HepG2 (cell line): Measurements from ENCODE around the gene FHIT. TPM values are rescaled to one million over a fixed set of nuclear protein-coding genes. Genes with fewer than 3 reads are reported as not detected.

Experiments
- ATAC-seq: fragments of 200-7000 bp; cut with Tn5 transposase; 3 replicates; pipeline ENCODE4 v1.9.1; 2020; ENCODE audit warnings: mild to moderate bottlenecking, moderate library complexity
- BruUV-seq: library from RNA; stranded (reverse); fragments of 400-500 nt; replicated peaks from 2 replicates; lab custom pipeline; 2021; lab: Mats Ljungman, UMichigan
- CTCF ChIA-PET: fragments of 300-600 bp; formaldehyde crosslinking; extraction: SDS; loops from one replicate; lab custom pipeline; 2021; ENCODE audit warnings: low total read pairs, inconsistent platforms, low intra/inter-chr PET ratio; lab: Yijun Ruan, JAX
- POLR2A ChIA-PET: fragments of 350-600 bp; sonication (Branson Sonifier 250); formaldehyde crosslinking; loops from one replicate; lab custom pipeline; 2020; ENCODE audit warnings: antibody characterized with exemption, inconsistent platforms; lab: Yijun Ruan, JAX
- DNase-seq: peaks from one replicate; pipeline ENCODE4 v3.0.0-alpha.2; 2015; ENCODE audit warnings: low spot score
- FAIRE-seq: peaks from 3 replicates; lab custom pipeline; 2011; peaks lifted over from hg19 to GRCh38; lab: Jason Lieb, UNC
- H2AFZ ChIP-seq: one replicate; pipeline ENCODE4 v1.6.1; 2011; ENCODE audit warnings: low read length, inconsistent platforms
- H3K27ac ChIP-seq: fragments of 300-600 bp; 3 replicates; pipeline ENCODE4 v1.8.0; 2011; ENCODE audit warnings: mixed run types, mild to moderate bottlenecking, mixed read lengths, low read length, inconsistent platforms; ENCODE audit not compliant: insufficient read depth; ENCODE audit errors: extremely low read length
- H3K27me3 ChIP-seq, 2 experiments: fragments of 200-600 bp in 1 of 2; 2 replicates in 1 of 2; 3 replicates in 1 of 2; pipeline versions ENCODE4 v1.6.0 to v1.8.0; 2011; ENCODE audit warnings: low read length in 2 of 2, mild to moderate bottlenecking in 2 of 2, moderate library complexity in 2 of 2, inconsistent platforms in 1 of 2; ENCODE audit not compliant: insufficient read depth in 2 of 2, control insufficient read depth in 1 of 2
- H3K36me3 ChIP-seq, 2 experiments: fragments of 200-600 bp in 1 of 2; replicated peaks in 1 of 2; 2 replicates in 1 of 2; 3 replicates in 1 of 2; pipeline versions ENCODE4 v1.5.1 to v1.8.0; 2011; ENCODE audit warnings: low read length in 2 of 2, inconsistent platforms in 1 of 2; ENCODE audit not compliant: insufficient read depth in 2 of 2, control insufficient read depth in 1 of 2
- H3K4me1 ChIP-seq: 2 replicates; pipeline ENCODE4 v1.5.1; 2012; ENCODE audit warnings: low read length, inconsistent platforms; ENCODE audit not compliant: insufficient read depth
- H3K4me2 ChIP-seq: 2 replicates; pipeline ENCODE4 v1.6.0; 2011; ENCODE audit warnings: low read depth, low read length, inconsistent platforms
- H3K4me3 ChIP-seq, 3 experiments: fragments of 200-600 bp in 1 of 3; sonication (generic), shearing (Covaris generic) in 1 of 3; replicated peaks in 1 of 3; 2 replicates each; pipeline ENCODE4 v1.5.1; 2011 to 2016; ENCODE audit warnings: low read length in 3 of 3, inconsistent platforms in 2 of 3, low read depth in 2 of 3, mild to moderate bottlenecking in 2 of 3, control low read depth in 1 of 3, mixed read lengths in 1 of 3; ENCODE audit not compliant: insufficient read depth in 1 of 3
- H3K79me2 ChIP-seq: one replicate; pipeline ENCODE4 v1.6.1; 2011; ENCODE audit warnings: low read length, inconsistent platforms; ENCODE audit not compliant: insufficient read depth
- H3K9ac ChIP-seq: 2 replicates; pipeline ENCODE4 v1.6.0; 2011; ENCODE audit warnings: mild to moderate bottlenecking, low read depth, low read length, inconsistent platforms; ENCODE audit not compliant: insufficient read depth
- H3K9me3 ChIP-seq: 2 replicates; pipeline ENCODE4 v1.5.1; 2012; ENCODE audit warnings: mild to moderate bottlenecking, low read length
- H4K20me1 ChIP-seq: 2 replicates; pipeline ENCODE4 v1.6.0; 2011; ENCODE audit warnings: inconsistent platforms, mild to moderate bottlenecking, low read length, moderate library complexity; ENCODE audit not compliant: insufficient read depth
- ATF4 ChIP-seq, 2 experiments: fragments of 450-650 bp in 1 of 2; sonication (generic) in 1 of 2; formaldehyde crosslinking; IDR thresholded peaks; 2 replicates each; pipeline versions ENCODE4 v1.5.0 to v1.8.0; 2020 to 2022; ENCODE audit warnings: mild to moderate bottlenecking in 1 of 2, missing genetic modification reagents in 1 of 2
- ATF6 ChIP-seq: sonication (generic); formaldehyde crosslinking; conservative IDR thresholded peaks from 2 replicates; pipeline ENCODE4 v1.4.0; 2020; ENCODE audit warnings: missing genetic modification reagents
- ELK4 ChIP-seq: sonication (generic); formaldehyde crosslinking; IDR thresholded peaks from 2 replicates; pipeline ENCODE4 v1.9.0; 2021; ENCODE audit warnings: missing genetic modification reagents, borderline replicate concordance
- ERF ChIP-seq: IDR thresholded peaks from 2 replicates; pipeline ENCODE4 v1.6.1; 2018; ENCODE audit warnings: missing biosample characterization, missing genetic modification reagents
- KLF13 ChIP-seq: sonication (generic); formaldehyde crosslinking; IDR thresholded peaks from 2 replicates; pipeline ENCODE4 v1.4.0; 2020; ENCODE audit warnings: mild to moderate bottlenecking, missing genetic modification reagents
- RFX1 ChIP-seq: fragments of 450-650 bp; IDR thresholded peaks from 2 replicates; pipeline ENCODE4 v1.6.1; 2017
- RXRA ChIP-seq: sonication (generic); formaldehyde crosslinking; IDR thresholded peaks from 2 replicates; pipeline ENCODE4 v1.5.1; 2020; ENCODE audit warnings: missing genetic modification reagents
- SNRNP70 ChIP-seq: fragments of 200-400 bp; formaldehyde crosslinking; IDR thresholded peaks from 2 replicates; pipeline ENCODE4 v1.6.1; 2017; ENCODE audit warnings: mild to moderate bottlenecking, low read depth, low read length, moderate library complexity
- SP4 ChIP-seq: sonication (generic); formaldehyde crosslinking; IDR thresholded peaks from 2 replicates; pipeline ENCODE4 v1.8.1; 2023; ENCODE audit warnings: mild to moderate bottlenecking, missing genetic modification reagents
- ZNF121 ChIP-seq: sonication (generic); formaldehyde crosslinking; IDR thresholded peaks from 2 replicates; pipeline ENCODE4 v1.5.0; 2020; ENCODE audit warnings: mild to moderate bottlenecking, missing genetic modification reagents
- ZNF225 ChIP-seq: sonication (generic); formaldehyde crosslinking; IDR thresholded peaks from 2 replicates; pipeline ENCODE4 v1.4.0; 2020; ENCODE audit warnings: mild to moderate bottlenecking, missing genetic modification reagents
- ZNF546 ChIP-seq: sonication (generic); formaldehyde crosslinking; conservative IDR thresholded peaks from 2 replicates; pipeline ENCODE4 v1.8.1; 2023; ENCODE audit warnings: mild to moderate bottlenecking, missing genetic modification reagents
- ZNF552 ChIP-seq: sonication (generic); formaldehyde crosslinking; IDR thresholded peaks from 2 replicates; pipeline ENCODE4 v1.9.0; 2022; ENCODE audit warnings: missing genetic modification reagents, mild to moderate bottlenecking, borderline replicate concordance
- ZNF556 ChIP-seq: sonication (generic); formaldehyde crosslinking; IDR thresholded peaks from 2 replicates; pipeline ENCODE4 v1.4.0; 2020; ENCODE audit warnings: mild to moderate bottlenecking, missing genetic modification reagents, borderline replicate concordance
- ZNF672 ChIP-seq: sonication (generic); formaldehyde crosslinking; IDR thresholded peaks from 2 replicates; pipeline ENCODE4 v1.8.1; 2022; ENCODE audit warnings: missing genetic modification reagents
- ZNF747 ChIP-seq: sonication (generic); formaldehyde crosslinking; IDR thresholded peaks from 2 replicates; pipeline ENCODE4 v1.8.1; 2023; ENCODE audit warnings: missing genetic modification reagents, mild to moderate bottlenecking, borderline replicate concordance
- WGBS: methylation state at CpG from one replicate; pipeline ENCODE4 v1.1.6; 2017; ENCODE audit warnings: low lambda C conversion rate; 5-methylcytosine and 5-hydroxymethylcytosine counted together
- in situ Hi-C: cut with HindIII; loops from 2 replicates; pipeline ENCODE4 v1.10.0; 2017; ENCODE audit warnings: low pct_unique_long_range_greater_than_20kb; ENCODE audit not compliant: extremely low pct_ligation_motif_present
- intact Hi-C: fragments of 100-400 bp; cut with micrococcal nuclease; formaldehyde crosslinking; loops from one replicate; pipeline ENCODE4 v1.10.0; 2022; ENCODE audit not compliant: unreplicated experiment
- polyA plus RNA-seq, 8 experiments: library from polyadenylated mRNA; depleted of rRNA in 3 of 8; stranded (reverse) in 7 of 8; unstranded in 1 of 8; fragments of >200 nt; fragmentation: Illumina TruSeq in 4 of 8; extraction: Trizol in 4 of 8; gene quantifications; 2 replicates each; pipeline versions ENCODE4 v1.2.1 to v1.2.3, GENCODE V29; 2011 to 2016; ENCODE audit warnings: low read depth in 4 of 8, missing spikeins in 1 of 8, mixed read lengths in 1 of 8; ENCODE audit not compliant: insufficient read depth in 1 of 8
- total RNA-seq, 5 experiments: library from RNA; depleted of rRNA; stranded (reverse); fragments of >200 nt; fragmentation: Illumina TruSeq; extraction: Trizol; gene quantifications; 2 replicates each; pipeline ENCODE4 v1.2.3, GENCODE V29; 2016; ENCODE audit warnings: low read depth in 1 of 5

FHIT gene
- total and polyA plus RNA-seq, 2 of the 13 experiments (the other 11 are each of a cell fraction or from before 2014, with no cell fraction given): 4.0 to 4.6 TPM

- TF ChIP-seq ELK4 (no peak), ZNF546 (CRISPR knock-in tag) (no peak), ZNF552 (no peak), RFX1 (no peak), ZNF121 (CRISPR knock-in tag) (no peak), ZNF747 (CRISPR knock-in tag) (no peak), ZNF672 (CRISPR knock-in tag) (no peak), ERF (no peak), SP4 (CRISPR knock-in tag) (no peak)
Observed at GRCh38 chr3:59774634-59775033, 1476.6 kb downstream of the FHIT start (continued).

GRCh38 chr3:59774000-59774399 is 1477.3 kb downstream of the FHIT start:
- 61% methylated on average over 6 of the region's 6 CpGs for WGBS
- ATAC-seq (no peak), FAIRE-seq (no peak), DNase-seq (no peak)
- no TSS peak for BruUV-seq
- H3K27ac ChIP-seq: no peak overlapping the region
- no peaks in the 10 kb centered on the region for H4K20me1 ChIP-seq
- no peak for TF ChIP-seq ATF4 (CRISPR knock-in tag; IDR thresholded peaks at IDR 0.05)
- no peak for TF ChIP-seq ZNF556
- TF ChIP-seq RXRA: no peak
- TF ChIP-seq SNRNP70: no peak
- TF ChIP-seq ZNF225 (CRISPR knock-in tag): no peak
- TF ChIP-seq KLF13 (CRISPR knock-in tag): no peak
- no peak for TF ChIP-seq ATF6
- no peak overlapping the region for H2AFZ ChIP-seq
- no peaks in the 10 kb centered on the region for H3K4me1 ChIP-seq
- H3K36me3 ChIP-seq: no peaks in the 10 kb centered on the region
- ChIA-PET CTCF (no interaction called here), POLR2A (no interaction called here)
- H3K4me2 ChIP-seq: no peak overlapping the region
- no peaks in the 10 kb centered on the region for H3K9me3 ChIP-seq
- H3K79me2 ChIP-seq: no peaks in the 10 kb centered on the region
- intact Hi-C loops (no loop called here), in situ Hi-C loops (no loop called here)
- H3K9ac ChIP-seq: no peak overlapping the region
- H3K4me3 ChIP-seq: no peak overlapping the region
- H3K27me3 ChIP-seq: peaks cover 0 to 3% of the 10 kb centered on the region in 2 experiments; a peak in 1 of 5 replicates
